ENCODE results near the gene HDAC1. TPM values are rescaled to one million over a fixed set of nuclear protein-coding genes. Genes with fewer than 3 reads are reported as not detected.

HDAC1 gene
- total RNA-seq, 4 donors from 2014 or later, result 8.7 to 23.8 (median 11.8) TPM

DNA sequence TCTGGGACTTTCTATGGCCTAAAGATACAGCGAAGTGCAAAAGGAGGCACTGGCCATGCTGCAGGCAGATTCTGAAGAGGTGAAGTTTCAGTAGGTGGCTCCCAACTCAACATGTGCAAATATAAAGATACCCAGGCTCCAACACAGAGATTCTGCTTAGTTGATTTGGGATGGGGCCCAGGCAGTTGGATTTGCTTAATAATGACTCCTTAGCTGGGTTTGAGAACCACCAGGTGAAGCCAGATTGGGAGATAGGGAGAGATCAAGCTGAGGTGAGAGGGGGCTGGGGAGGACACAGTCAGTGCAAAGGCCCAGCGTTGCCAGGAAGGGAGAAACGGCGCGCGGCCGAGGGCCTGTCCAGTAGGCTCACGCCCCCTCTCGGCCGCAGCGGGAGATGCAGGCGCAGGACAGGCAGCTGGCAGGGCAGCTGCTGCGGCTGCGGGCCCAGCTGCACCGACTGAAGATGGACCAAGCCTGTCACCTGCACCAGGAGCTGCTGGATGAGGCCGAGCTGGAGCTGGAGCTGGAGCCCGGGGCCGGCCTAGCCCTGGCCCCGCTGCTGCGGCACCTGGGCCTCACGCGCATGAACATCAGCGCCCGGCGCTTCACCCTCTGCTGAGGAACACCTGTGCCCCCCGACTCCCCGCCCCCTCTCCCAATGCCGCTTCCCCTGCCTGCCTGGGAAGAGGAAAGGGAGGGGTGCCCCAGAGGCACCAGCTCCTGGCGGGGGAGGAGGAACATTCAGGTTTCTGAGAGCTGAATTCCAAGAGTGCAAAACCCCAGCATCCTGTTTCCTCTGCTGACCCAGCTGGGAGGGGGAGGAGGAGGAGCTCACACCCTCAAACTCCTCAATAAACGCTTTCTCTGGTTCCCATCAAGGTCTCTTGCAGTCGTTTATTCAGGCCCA is 43.6 kb upstream of the HDAC1 start:
- TF ChIP-seq, protein P1, sequence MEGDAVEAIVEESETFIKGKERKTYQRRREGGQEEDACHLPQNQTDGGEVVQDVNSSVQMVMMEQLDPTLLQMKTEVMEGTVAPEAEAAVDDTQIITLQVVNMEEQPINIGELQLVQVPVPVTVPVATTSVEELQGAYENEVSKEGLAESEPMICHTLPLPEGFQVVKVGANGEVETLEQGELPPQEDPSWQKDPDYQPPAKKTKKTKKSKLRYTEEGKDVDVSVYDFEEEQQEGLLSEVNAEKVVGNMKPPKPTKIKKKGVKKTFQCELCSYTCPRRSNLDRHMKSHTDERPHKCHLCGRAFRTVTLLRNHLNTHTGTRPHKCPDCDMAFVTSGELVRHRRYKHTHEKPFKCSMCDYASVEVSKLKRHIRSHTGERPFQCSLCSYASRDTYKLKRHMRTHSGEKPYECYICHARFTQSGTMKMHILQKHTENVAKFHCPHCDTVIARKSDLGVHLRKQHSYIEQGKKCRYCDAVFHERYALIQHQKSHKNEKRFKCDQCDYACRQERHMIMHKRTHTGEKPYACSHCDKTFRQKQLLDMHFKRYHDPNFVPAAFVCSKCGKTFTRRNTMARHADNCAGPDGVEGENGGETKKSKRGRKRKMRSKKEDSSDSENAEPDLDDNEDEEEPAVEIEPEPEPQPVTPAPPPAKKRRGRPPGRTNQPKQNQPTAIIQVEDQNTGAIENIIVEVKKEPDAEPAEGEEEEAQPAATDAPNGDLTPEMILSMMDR (IDR thresholded peaks at IDR 0.05 in 4 of 5, conservative IDR thresholded peaks at IDR 0.05 in 1 of 5), result peak; percentile 71 to 82 (median 75)
- TF ChIP-seq POLR2A (IDR thresholded peaks at IDR 0.05), result no peak
- Histone ChIP-seq H3K9me3 (no peaks in the 10 kb centered on the region), H3K4me3 (no peak overlapping the region), H3K36me3 (no peaks in the 10 kb centered on the region), H3K27me3 (no peaks in the 10 kb centered on the region), H3K4me1 (peaks cover 16 to 50% of the 10 kb centered on the region in 2 donors), H3K27ac (peak overlapping the region; percentile 64 to 76 (median 70))
- peak; percentile 28 to 70 for DNase-seq
- peak; percentile 23 to 63 for ATAC-seq
- intact Hi-C loops (cut with DNase I; ENCODE audit: low total_unique reads), result no loop called here
- in situ Hi-C loops (cut with MboI; ENCODE audit: low sequenced_read_pairs in 4 of 4), result no loop called here

DNA sequence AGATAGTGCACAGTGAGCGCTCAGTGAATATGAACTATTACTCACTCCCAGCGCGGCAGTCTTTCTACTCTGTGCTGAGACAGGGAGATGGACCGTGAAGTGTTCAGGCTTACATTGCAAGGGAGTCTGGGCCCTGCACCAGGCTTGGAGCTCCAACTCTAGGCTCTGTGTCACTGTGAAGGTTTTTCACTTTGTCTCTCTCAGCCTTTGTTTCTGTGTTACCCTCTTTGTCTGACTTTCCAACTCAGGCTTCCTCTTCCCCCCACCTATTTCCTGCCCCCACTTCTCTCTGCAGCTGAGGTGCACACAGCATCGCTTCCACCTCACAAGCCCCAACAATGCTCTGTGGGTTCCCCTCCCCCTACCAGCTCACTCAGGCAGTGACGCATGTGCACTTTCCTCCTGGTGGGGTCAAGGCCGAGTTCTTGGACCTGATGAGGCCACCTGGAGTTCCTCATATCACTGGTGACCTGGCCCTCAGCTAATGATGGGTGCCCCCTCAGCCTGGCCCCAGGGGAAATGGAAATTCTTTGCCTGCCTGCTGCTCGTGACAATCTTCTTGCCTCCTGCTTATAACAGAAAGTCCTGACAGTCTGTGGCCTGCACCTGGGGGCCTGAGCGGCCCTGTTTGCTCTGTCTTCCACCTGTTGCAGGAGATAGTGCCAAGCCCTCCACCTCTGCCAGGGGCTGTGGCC is 41.9 kb upstream of the HDAC1 start:
- peak; percentile 23 to 35 for ATAC-seq
- DNase-seq, result peak in 1 of 2 donors; percentile 35
- Histone ChIP-seq H3K4me1 (peaks cover 16 to 49% of the 10 kb centered on the region in 2 donors), H3K36me3 (no peaks in the 10 kb centered on the region), H3K9me3 (no peaks in the 10 kb centered on the region), H3K27ac (peak overlapping the region; percentile 64 to 76 (median 70)), H3K4me3 (no peak overlapping the region), H3K27me3 (no peaks in the 10 kb centered on the region)
- intact Hi-C loops (cut with DNase I; ENCODE audit: low total_unique reads) (no loop called here), in situ Hi-C loops (cut with MboI; ENCODE audit: low sequenced_read_pairs in 4 of 4) (no loop called here)
- TF ChIP-seq, protein P1 (IDR thresholded peaks at IDR 0.05 in 4 of 5, conservative IDR thresholded peaks at IDR 0.05 in 1 of 5), result no peak
- TF ChIP-seq POLR2A (IDR thresholded peaks at IDR 0.05), result peak in 1 of 2 donors; percentile 19

DNA sequence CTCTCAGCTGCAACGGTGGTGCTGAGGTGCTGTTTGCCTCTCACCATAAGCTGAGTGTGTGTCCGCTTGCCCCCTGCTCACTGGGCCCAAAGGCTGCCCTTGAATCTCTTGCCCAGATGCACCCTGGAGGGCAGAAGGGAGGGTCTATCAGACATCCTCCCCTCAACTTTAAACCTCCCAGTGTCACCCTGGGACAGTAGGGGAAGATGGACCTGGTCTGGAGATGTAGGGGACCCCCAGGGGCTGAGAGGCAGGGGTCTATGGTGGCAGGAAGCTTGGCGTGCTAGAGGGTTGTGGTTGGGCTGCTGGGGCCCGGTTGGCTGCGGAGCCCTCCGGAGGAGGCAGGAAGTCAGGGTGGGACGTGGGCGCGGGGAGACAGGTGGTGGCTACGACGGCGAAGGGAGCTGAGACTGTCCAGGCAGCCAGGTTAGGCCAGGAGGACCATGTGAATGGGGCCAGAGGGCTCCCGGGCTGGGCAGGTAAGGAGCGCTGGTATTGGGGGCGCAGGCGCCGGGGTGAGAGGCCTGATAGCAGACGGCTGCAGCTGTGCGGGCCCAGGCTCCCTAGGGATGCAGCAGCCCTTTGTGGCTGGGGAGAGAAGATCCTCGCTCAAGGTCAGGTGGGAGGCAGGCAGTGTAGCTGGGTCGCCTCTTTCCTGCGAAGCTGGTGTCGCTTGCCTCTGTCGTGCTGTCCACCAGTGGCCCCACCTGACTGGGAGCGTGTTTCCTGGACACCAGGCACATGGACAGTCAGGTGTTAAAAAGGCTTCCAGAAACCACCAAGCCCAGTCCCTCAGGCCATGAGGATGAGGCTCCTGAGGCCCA is 40.8 kb upstream of the HDAC1 start, which contains the start of gene LCK:
LCK (plus strand) TSS at position 373 of the 824 bp plus-strand sequence. CDS start 23,065 bp downstream, outside the sequence.
- ATAC-seq (no peak), DNase-seq (no peak)
- H3K36me3 ChIP-seq, result no peaks in the 10 kb centered on the region
- in situ Hi-C loops (cut with MboI; ENCODE audit: low sequenced_read_pairs in 4 of 4) (no loop called here), intact Hi-C loops (cut with DNase I; ENCODE audit: low total_unique reads) (no loop called here)
- H3K9me3 ChIP-seq, result no peaks in the 10 kb centered on the region
- TF ChIP-seq, protein P1 (IDR thresholded peaks at IDR 0.05 in 4 of 5, conservative IDR thresholded peaks at IDR 0.05 in 1 of 5), result no peak
- TF ChIP-seq POLR2A (IDR thresholded peaks at IDR 0.05), result no peak
- H3K4me3 ChIP-seq, result no peak within 1 kb of the TSS
- peak within 1 kb of the TSS; percentile 47 to 73 (median 70) for H3K27ac ChIP-seq
- peaks cover 16 to 38% of the 10 kb centered on the region in 2 donors for H3K4me1 ChIP-seq
- H3K27me3 ChIP-seq, result no peaks in the 10 kb centered on the region
